Measurements from ENCODE around the gene MPLKIP.
"Not testable (repeated sequence)": the region's sequence is repeated elsewhere in the genome, so short reads cannot be mapped to it uniquely, and the experiment has no call there.

GRCh38 chr7:40141916-40142315 is 7.5 kb upstream of the MPLKIP start:
- not testable (repeated sequence) for TF ChIP-seq EZH2 (IDR thresholded peaks at IDR 0.05; ENCODE audit: insufficient read depth, poor library complexity, severe bottlenecking); EZH2phosphoT487 (IDR thresholded peaks at IDR 0.05; ENCODE audit: insufficient read depth, low read depth)
